GM23248 (cell line): ENCODE results near the gene AMBN.

Experiments used
- EZH2 ChIP-seq: fragments of 200-600 bp; sonication (generic); IDR thresholded peaks from 2 replicates; pipeline ENCODE4 v1.6.1; 2018; ENCODE audit warnings: antibody characterized with exemption, mild to moderate bottlenecking; ENCODE audit not compliant: insufficient read depth, poor library complexity, severe bottlenecking
- EZH2phosphoT487 ChIP-seq: fragments of 200-600 bp; sonication (generic); IDR thresholded peaks from 2 replicates; pipeline ENCODE4 v1.6.1; 2018; ENCODE audit warnings: antibody characterized with exemption, moderate library complexity, mild to moderate bottlenecking, low read depth; ENCODE audit not compliant: insufficient read depth

GRCh38 chr4:70624226-70624793 is 32.3 kb downstream of the AMBN start:
- no peak for TF ChIP-seq EZH2
- no peak for TF ChIP-seq EZH2phosphoT487
